Lower lobe of right lung (tissue), 2 donors: Measurements from ENCODE around the gene SLC26A2. TPM values are rescaled to one million over a fixed set of nuclear protein-coding genes. Genes with fewer than 3 reads are reported as not detected.

ENCODE experiments used
- ATAC-seq, 2 donors: fragments of 200-7000 bp; cut with Tn5 transposase; one replicate each; pipeline ENCODE4 v1.9.1; 2020 to 2022; ENCODE audit warnings: mild to moderate bottlenecking in 2 of 2, moderate library complexity in 2 of 2
- DNase-seq: peaks from one replicate; pipeline ENCODE4 v3.0.0-alpha.2; 2020
- H3K27ac ChIP-seq: fragments of 200-600 bp; one replicate; pipeline ENCODE4 v1.8.0; 2022
- H3K27me3 ChIP-seq: fragments of 200-600 bp; one replicate; pipeline ENCODE4 v1.8.0; 2022; ENCODE audit warnings: low read depth
- H3K36me3 ChIP-seq: fragments of 200-600 bp; one replicate; pipeline ENCODE4 v1.8.0; 2022; ENCODE audit warnings: mild to moderate bottlenecking
- H3K4me1 ChIP-seq: fragments of 200-600 bp; one replicate; pipeline ENCODE4 v1.8.0; 2022
- H3K4me3 ChIP-seq: fragments of 200-600 bp; one replicate; pipeline ENCODE4 v1.8.0; 2022; ENCODE audit warnings: mild to moderate bottlenecking
- H3K9me3 ChIP-seq: fragments of 200-600 bp; one replicate; pipeline ENCODE4 v1.8.0; 2022
- CTCF ChIP-seq: fragments of 200-600 bp; IDR thresholded peaks from one replicate; pipeline ENCODE4 v1.8.0; 2022; ENCODE audit warnings: antibody characterized with exemption, mild to moderate bottlenecking
- intact Hi-C: fragments of 100-400 bp; cut with DNase I; formaldehyde crosslinking; loops from one replicate; pipeline ENCODE4 v1.11.0; 2022
- total RNA-seq: library from RNA; stranded (reverse); fragmentation: NEBNext Ultra II Directional; extraction: Animal tissue kit (Norgen Biotek cat#: 25700); gene quantifications from one replicate; pipeline ENCODE4 v1.2.1, GENCODE V29; 2021
- donor health status: DM: no; HTN: yes; CAD: no; lungs with severe emphysema.

SLC26A2 gene
- total RNA-seq, 1 donor from 2014 or later = 14.7 TPM

GRCh38 chr5:150013931-150014330, 53.4 kb downstream of the SLC26A2 start:
- no peak for DNase-seq
- Histone ChIP-seq H3K9me3 (no peaks in the 10 kb centered on the region), H3K27ac (no peak overlapping the region), H3K4me1 (no peaks in the 10 kb centered on the region), H3K4me3 (no peak overlapping the region), H3K27me3 (no peaks in the 10 kb centered on the region), H3K36me3 (peaks cover 93% of the 10 kb centered on the region)
- intact Hi-C loops = no loop called here
- no peak for TF ChIP-seq CTCF
- no peak for ATAC-seq

- peaks cover 94% of the 10 kb centered on the region for H3K36me3 ChIP-seq
- intact Hi-C loops = no loop called here
These were observed 53.9 kb downstream of the SLC26A2 start for GRCh38 chr5:150014456-150014855.

GRCh38 chr5:150015415-150015814, 54.9 kb downstream of the SLC26A2 start:
- intact Hi-C loops = no loop called here
- no peaks in the 10 kb centered on the region for H3K4me1 ChIP-seq
- H3K4me3 ChIP-seq = no peak overlapping the region
- DNase-seq (no peak), ATAC-seq (no peak)
- no peaks in the 10 kb centered on the region for H3K27me3 ChIP-seq
- H3K36me3 ChIP-seq = peaks cover 94% of the 10 kb centered on the region
- H3K27ac ChIP-seq = no peak overlapping the region
- H3K9me3 ChIP-seq = no peaks in the 10 kb centered on the region
- TF ChIP-seq CTCF = no peak

More at GRCh38 chr5:150014456-150014855, 53.9 kb downstream of the SLC26A2 start:
- ATAC-seq (no peak), DNase-seq (no peak)
- H3K4me3 ChIP-seq = no peak overlapping the region
- no peaks in the 10 kb centered on the region for H3K9me3 ChIP-seq
- no peak overlapping the region for H3K27ac ChIP-seq
- no peak for TF ChIP-seq CTCF
- no peaks in the 10 kb centered on the region for H3K4me1 ChIP-seq
- no peaks in the 10 kb centered on the region for H3K27me3 ChIP-seq

- Histone ChIP-seq H3K27ac (no peak overlapping the region), H3K36me3 (peaks cover 94% of the 10 kb centered on the region), H3K4me1 (no peaks in the 10 kb centered on the region), H3K4me3 (no peak overlapping the region), H3K9me3 (no peaks in the 10 kb centered on the region), H3K27me3 (no peaks in the 10 kb centered on the region)
- ATAC-seq = no peak
- intact Hi-C loops = no loop called here
- no peak for DNase-seq
- TF ChIP-seq CTCF = no peak
These were observed 56.0 kb downstream of the SLC26A2 start for GRCh38 chr5:150016537-150016936.

- no peak for ATAC-seq
- DNase-seq = no peak
- H3K4me1 ChIP-seq = peaks cover 9% of the 10 kb centered on the region
- H3K27ac ChIP-seq = no peak overlapping the region
- TF ChIP-seq CTCF = no peak
- H3K36me3 ChIP-seq = peaks cover 93% of the 10 kb centered on the region
- intact Hi-C loops = no loop called here
- no peak overlapping the region for H3K4me3 ChIP-seq
- H3K9me3 ChIP-seq = no peaks in the 10 kb centered on the region
- no peaks in the 10 kb centered on the region for H3K27me3 ChIP-seq
These were observed 56.9 kb downstream of the SLC26A2 start for GRCh38 chr5:150017226-150018005.
